Measurements from ENCODE around the gene ZNF618. TPM values are rescaled to one million over a fixed set of nuclear protein-coding genes. Genes with fewer than 3 reads are reported as not detected.

The ZNF618 gene
- total RNA-seq, 2 donors from 2014 or later = 2.5 to 3.3 TPM

DNA sequence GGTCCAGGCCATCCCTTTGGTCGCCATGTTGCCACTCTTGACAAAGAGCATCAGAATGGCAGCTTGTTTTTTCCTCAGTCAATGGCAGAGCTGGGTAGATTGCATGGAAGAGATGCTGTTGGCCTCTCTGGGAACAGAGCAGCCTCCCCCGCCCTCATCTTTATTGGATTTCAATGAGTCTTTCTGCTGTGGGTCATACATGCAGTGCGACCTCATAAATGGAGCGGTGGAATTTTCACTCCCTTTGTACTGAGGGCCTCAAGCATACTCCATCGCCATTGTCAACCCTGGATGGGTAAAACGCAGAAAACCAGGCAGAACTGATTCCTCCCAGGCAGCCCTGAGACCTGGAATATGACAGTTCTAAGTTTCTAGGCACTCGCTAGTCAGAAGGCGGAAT, 71.8 kb downstream of the ZNF618 start:
- intact Hi-C loops (cut with DNase I, micrococcal nuclease) = no loop called here
- ATAC-seq = no peak
- no peak for DNase-seq

DNA sequence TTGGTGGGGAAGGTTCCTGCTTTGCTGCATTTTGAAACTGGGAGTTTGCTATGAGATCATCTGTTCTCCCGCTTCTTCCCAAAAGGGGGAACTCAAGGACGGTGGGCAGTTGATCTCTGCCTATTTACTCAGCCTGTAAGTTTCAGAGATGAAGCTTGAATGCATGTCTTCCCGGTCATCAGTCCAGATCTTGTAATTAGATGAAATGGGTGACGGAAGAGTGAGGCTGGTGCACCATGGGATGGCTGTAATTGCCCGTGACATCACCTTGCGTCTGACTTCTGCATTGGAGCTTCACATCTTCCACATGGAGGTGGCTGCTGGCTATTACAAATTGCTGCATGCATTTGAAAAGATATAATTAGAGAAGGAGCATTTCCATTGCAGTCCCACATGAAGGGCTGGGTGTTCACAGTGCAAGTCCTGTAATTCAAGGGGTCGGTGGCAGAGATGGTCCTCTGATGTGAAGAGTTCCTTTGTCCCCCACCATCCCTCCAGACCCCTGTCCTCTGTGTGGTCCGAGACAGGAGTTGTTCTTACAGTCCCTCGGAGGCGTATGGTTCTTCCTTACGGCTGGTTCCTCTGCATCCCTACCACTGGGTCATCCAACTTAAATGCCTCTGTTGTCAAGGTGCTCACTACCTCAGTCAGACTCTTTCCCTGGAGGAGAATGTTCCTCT, 72.9 kb downstream of the ZNF618 start:
- DNase-seq = no peak
- ATAC-seq = no peak
- intact Hi-C loops (cut with DNase I, micrococcal nuclease) = no loop called here

DNA sequence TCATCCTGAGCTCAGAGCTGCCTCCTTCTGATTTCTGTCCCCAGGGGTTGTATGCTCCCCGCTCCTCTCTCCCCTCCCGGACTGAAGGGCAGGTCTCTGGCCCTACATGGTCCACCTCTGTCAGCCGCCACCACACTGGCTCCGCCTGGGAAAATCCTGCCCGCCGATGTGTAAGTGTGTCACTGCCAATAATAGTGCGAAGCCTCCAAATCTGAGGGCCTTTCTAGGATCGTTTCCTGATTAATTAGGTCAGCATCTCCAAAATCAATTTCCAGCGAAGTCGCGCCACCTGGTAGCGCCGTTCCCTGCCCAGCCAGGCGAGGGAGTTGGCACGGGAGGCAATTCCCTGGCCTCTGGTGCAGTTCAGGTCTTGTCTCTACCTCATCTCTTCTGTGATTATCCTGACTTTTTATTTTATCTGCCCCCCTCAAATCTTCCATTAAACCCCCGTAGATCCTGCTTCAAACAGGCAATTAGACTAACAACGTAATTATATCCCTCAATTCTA, 73.5 kb downstream of the ZNF618 start:
- DNase-seq = no peak
- ATAC-seq = no peak
- intact Hi-C loops (cut with DNase I, micrococcal nuclease) = no loop called here

DNA sequence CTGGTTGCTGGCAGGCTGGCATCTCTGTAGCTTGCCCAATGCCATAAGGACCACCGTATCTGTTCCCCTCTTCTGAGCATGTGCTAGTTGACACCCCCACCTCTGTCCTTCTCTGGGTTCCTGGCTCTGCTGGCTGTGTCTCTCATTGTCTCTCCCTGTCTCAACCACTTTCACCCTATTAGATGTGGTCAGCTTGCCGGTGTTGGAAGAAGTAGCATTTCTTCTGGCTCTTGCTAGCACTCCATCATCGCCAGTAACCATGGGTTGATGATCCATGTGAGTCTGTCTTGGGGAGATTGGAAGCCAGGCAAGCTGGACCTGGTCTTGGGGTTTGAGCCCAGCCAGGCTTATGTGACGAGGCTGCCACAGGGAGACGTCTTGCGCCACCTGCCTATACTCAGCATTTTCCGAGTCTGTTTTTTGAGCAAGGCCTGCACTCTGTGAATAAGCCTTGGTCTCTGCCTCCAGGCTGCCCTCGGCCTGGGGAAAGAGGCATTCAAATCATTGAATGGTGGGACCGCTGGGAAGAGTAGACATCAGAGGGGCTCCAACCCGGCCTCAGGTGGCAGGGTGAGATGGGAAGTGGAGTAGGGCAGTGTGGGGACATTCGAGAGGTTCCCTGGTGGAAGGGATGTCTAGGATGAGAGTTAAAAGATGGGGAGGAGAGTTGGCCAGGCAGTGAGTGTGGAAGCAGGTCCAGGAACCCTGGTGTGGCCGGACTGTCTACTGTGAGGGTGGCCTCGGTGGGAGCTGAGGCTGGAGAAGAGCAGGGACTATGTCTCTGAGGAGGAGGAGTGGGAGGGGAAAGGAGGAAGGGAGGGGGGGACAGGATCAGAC, 74.3 kb downstream of the ZNF618 start:
- no peak for DNase-seq
- intact Hi-C loops (cut with DNase I, micrococcal nuclease) = no loop called here
- ATAC-seq = no peak

DNA sequence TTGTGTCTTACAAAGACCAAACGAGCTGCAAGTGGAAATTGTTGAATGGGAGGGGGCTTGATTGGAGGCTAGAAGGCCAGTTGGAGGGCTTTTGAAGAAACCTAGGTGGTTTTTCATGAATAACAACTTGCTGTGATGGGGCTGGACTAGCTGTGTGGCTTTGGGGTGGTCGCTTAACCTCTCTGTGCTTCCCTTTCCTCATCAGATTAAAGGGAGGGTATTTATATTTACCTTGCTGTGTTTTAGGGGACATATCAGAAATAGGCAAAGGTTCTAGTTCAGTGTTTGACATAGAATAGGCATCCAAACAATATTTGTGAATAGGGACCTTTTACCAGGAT, 74.9 kb downstream of the ZNF618 start:
- DNase-seq = no peak
- no peak for ATAC-seq
- intact Hi-C loops (cut with DNase I, micrococcal nuclease) = no loop called here

DNA sequence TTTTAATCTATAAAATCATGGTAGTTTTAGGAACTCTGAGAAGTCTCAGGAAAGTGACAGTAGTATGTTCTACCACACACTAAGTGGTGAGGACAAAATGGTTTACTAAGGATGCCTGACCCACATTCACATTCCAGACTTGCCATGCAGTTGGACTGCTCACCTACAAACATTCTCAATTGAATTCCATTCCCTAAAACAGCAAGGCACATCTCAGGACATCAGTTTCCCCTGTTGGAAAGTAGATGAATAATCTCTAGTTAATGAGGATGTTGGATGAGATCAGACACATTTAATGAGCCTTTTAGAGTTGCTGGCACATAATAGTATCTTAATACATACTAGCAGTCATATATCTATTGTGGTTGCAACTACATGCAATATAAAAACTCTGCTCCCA, 76.6 kb downstream of the ZNF618 start:
- DNase-seq (no peak), ATAC-seq (no peak)
- intact Hi-C loops (cut with DNase I, micrococcal nuclease) = no loop called here

DNA sequence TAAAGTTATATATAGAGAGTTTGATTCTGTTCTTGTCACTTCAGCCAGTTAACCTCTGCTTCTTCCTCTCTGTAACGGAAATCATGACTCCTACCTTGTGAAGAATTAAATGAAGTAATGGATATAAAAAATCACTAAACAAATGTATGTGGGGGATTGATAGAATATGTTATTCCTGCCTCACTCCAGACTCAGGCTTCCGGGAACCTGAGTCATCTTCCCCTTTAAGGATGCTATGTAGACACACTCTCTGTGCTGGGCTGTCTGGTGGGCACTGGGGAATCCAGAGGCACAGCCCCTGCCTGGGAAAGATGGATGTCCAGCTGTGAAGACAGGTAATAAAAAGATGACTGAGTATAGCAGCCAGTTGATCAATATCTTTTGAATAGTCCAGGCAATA, 77.4 kb downstream of the ZNF618 start:
- DNase-seq (no peak), ATAC-seq (no peak)
- intact Hi-C loops (cut with DNase I, micrococcal nuclease) = no loop called here

DNA sequence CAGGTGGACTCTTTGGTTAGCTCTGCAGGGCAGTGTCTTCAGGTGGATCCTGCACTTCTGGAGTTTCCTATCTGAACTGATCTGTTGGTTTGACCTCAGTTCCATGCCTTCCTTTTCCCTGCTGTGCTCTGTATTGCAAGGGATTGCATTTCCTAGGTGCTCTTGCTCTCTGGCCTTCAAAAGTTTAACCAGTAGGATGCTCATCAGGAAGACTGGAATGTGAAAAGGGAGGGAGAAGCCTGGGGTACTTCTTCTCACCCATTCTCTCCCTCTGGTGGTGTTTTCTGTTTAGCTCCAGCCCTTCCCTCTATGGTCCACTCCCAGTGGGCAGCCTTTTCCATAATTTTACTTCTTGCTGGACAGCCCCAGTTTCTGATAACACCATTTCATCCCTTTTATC, 78.5 kb downstream of the ZNF618 start:
- intact Hi-C loops (cut with DNase I, micrococcal nuclease) = no loop called here
- DNase-seq (no peak), ATAC-seq (no peak)

DNA sequence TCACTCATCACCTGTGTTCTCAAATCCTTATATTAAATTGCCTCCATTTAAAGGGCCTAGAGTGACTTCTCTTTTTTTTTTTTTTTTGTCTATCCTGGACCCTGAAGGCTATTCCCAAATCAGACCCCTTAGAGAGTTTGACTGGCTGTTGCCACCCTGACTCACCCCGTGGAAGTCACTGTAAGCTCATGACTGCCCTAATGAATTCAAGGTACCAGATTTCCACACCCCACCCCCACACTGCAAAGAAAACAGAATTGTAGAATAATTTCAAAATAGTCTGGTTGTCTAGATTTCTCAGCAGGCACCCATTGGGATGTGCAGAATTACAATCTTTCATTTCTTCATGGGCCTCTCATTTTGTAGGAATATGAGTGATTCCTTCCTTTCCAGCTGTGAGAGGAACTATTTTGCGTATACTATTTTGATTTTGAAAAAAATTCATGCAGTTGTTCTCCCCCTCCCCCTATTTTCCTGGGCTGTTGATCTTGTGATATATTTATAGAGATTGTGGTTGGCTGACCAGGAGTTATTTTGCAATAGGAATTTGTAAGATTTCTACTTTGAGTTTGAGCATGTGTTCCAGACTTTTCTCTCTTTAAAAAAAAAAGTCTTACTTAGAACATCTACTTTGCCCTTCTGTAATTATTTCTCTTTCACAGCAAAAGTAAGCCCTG, 79.1 kb downstream of the ZNF618 start:
- no peak for DNase-seq

DNA sequence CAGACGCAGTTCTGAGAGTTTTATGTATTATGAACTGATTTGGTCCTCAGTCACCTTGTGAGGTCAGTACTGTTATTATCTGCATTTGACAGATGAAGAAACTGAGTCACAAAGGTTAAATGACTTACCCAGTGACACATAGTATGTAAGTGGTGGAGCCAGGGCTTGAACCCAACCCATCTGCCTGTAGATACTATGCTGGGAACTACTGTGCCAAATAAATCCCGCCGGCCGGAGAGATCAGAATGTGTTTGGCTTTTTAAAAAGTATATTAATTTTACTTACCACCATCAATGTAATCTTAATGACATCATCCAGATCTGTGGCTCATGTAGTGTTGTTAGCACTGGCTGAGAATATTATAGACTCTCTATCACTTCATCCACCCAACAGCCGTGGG, 80.8 kb downstream of the ZNF618 start:
- no peak for ATAC-seq
- intact Hi-C loops (cut with DNase I, micrococcal nuclease) = no loop called here
- DNase-seq = no peak

More for the DNA sequence above, 79.1 kb downstream of the ZNF618 start:
- no peak for ATAC-seq
- intact Hi-C loops (cut with DNase I, micrococcal nuclease) = no loop called here

DNA sequence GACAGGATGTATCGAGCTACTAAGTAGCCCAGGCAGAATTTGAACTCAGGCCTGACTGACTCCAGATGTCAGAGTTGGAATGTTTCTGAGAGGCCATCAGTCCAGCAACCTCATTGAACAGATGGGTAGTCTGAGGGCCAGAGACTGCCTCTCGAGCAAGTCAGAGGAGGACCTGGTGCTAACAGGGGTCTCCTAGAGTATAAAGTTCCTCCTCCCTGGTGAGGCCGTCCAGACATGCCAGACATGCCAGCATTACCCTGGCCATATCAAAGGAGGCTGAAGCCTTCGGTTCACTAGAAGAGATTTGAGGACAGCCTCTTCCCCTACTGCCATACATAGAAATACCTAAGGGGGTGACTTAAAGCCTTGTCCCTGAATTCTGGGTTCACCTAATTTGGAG, 81.2 kb downstream of the ZNF618 start:
- peak; percentile 9 for ATAC-seq
- intact Hi-C loops (cut with DNase I, micrococcal nuclease) = no loop called here
- no peak for DNase-seq

DNA sequence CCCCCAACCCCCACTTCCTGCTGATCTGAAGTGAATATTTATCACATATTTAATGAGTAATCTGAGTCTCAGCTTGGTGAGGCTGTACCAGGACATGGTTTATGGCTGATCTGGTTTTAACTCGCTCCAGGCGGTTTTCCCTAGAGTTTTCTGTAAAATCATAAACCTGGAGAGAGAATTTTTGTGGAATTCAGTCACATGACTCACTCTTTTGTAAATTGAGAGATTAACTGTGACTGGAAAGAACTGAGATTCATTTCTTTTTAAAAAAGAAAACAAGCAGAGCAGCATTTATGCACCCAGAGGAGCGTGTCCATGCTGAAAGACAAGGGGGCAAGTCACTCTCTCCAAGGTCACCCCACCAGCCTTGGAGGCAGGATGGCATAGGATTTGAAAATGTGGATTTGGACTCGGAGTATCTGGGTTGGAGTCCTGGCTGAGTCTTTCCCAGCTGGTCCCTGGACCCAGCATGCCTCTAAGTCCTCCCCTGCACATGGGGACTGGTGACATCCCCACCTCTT, 81.8 kb downstream of the ZNF618 start:
- intact Hi-C loops (cut with DNase I, micrococcal nuclease) = no loop called here
- ATAC-seq (peak; percentile 77), DNase-seq (peak in 1 of 2 donors; percentile 31)

DNA sequence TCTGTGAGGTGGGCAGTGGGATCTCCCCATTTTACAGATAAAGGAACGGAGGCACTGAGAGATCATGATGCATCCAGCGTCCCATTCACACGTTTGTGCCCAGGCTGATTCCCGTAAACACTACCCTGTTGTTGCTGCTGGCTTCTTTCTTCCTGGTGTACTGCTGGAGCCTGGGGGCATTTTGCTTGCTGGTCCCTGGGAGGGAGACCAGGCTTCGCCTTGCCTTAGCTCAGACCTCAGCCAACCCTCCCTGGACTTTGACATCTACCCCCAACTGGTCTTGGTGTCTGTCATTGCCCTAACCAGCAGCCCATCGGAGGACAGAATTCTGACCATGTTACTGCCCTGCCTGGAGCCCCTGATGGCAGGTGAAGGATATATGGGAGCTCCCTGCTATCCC, 82.4 kb downstream of the ZNF618 start:
- DNase-seq (no peak), ATAC-seq (no peak)
- intact Hi-C loops (cut with DNase I, micrococcal nuclease) = no loop called here

DNA sequence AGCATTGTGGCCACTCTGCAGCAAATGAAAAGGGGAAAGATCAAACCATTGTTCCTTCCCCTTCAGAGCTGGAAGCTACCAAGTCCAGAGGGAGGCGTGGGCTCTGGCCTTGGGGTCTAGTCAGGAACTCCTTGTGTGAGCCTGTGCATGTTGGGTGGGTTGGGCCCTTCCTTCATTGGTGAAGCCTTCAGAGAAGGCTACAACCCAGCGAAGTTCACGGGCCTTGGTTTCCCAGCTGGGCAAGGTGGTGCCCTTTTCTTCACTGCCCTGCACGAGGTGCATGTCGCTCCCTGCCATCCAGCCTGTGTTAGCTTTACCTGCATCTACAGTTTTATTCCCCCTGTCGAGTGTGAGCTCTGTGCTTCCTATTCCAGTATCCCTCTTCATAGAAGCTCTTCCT, 84.7 kb downstream of the ZNF618 start:
- ATAC-seq = no peak
- intact Hi-C loops (cut with DNase I, micrococcal nuclease) = no loop called here
- DNase-seq = no peak

DNA sequence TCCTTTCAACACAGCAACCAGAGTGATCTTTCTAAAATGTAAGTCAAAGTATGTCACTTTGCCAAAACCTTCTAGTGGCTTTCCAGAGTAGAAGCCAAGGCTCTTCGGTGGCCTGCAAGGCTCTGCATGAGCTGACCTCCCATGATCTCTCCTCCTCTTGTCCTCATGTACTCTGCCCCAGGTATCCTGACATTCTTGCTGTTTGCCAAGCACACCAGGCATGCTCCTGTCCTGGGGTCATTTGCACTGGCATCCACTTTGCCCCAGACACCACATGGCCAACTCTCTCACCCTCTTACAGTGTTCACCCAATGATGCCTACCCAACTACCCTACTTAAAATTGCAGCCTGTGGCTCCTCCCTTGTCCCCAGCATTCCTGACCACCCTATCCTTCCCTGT, 86.3 kb downstream of the ZNF618 start:
- intact Hi-C loops (cut with DNase I, micrococcal nuclease) = no loop called here
- DNase-seq = no peak
- no peak for ATAC-seq

DNA sequence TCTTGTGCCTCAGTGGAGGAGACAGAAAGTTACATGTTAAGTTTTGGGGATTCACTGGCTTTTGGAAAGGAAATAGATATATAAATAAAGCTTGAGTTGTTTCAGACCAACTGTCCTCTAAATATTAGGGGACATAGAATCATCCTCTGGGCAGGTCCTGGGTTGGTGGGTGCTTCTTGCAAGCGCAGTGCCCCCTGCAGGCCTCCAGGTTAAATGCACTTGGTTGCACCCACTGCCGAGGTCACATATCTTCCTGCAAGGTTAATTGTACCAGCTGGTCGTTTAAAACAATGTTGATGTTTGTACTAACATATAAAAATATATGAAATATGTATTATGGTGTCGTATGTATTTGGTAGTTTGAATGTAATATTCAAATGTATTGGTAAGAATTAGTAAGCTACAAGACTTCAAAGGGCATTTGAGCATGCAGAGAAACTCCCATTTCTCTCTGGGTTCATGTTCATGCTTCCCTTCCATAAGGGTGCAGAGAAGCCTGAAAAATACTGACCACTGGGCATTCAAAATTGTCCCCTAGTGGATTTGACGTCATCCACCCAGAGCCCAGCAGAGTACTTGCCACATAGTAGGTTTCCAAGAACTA, 87.0 kb downstream of the ZNF618 start:
- ATAC-seq (no peak), DNase-seq (peak; percentile 39 to 52)
- intact Hi-C loops (cut with DNase I, micrococcal nuclease) = no loop called here

DNA sequence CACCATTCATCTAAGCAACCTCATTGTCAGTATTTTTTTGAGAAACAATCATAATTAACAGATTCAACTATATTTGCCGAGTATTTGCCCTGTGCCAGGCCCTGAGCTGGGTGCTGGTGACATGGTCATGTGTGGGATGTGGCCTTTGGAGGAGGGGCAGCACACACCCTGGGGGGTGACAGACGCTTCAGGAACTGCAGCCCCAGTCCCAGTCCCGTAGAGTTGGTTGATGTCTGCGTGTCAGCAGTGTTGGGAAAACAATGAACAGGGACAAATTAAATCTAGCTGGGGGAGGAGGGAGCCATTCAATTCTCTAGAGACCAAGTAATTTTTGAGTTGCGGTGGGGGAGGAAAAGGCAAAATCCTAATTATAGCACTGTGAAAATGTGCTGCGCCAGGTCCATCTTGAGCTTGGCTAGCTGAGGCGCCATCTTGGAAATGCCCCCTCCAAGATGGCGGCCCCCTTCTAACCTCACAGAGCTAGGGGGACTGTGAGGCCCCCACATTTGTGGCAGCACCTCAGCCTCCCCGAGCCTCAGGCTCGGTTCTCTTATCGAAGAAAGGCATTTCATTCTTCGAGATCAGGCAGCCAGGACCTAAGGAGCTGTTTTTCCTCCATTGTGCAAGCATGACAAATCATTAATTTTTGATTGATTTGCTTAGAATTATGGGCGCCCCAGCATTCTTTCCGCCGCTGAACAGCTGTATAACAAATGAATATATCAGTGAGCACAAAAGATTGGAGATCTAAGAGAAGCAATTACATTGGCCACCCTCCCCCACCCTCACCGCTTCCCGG, 87.8 kb downstream of the ZNF618 start:
- no peak for ATAC-seq
- DNase-seq = peak in 1 of 2 donors; percentile 19
- intact Hi-C loops (cut with DNase I, micrococcal nuclease) = no loop called here

DNA sequence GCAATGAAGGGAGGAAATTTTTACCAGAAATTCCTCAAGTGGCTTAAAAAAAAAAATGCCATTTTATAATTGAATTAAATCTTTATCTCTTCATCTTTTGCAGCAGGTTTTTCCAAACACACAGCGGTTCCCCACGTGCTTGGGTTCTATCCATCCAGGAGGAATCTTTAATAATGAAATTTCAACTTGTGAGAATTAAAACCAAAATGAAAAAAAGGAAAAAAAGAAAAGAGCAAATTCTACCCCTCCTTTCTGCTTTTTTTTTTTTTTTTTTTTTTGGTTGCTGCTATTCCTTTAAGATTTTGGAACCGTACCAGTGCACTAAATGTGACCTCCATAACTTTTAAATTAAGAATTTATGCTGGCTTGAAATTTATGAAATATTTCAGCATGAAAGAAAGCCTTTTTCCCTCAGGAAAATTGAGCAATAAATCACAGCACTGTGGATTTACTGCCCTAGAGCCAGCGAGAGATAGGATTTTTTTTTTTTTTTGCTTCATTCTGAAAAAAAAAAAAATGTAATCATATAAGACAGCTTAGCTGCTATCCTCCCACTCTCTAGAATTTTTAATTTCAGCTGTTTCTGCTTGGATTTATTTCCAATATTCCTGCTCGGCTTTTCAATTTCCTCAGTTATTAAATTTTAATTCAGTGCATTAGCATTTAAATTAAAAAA, 88.5 kb downstream of the ZNF618 start:
- intact Hi-C loops (cut with DNase I, micrococcal nuclease) = no loop called here
- DNase-seq = no peak
- ATAC-seq = no peak

All from left colon (tissue), 2 donors.